OCI-LY3 (cell line): ENCODE results near the gene VPS26C.
"Not testable (repeated sequence)": the region's sequence is repeated elsewhere in the genome, so short reads cannot be mapped to it uniquely, and the experiment has no call there.

ENCODE experiments used
- H2AFZ ChIP-seq: fragments of 200-600, 300-600 bp; shearing (Covaris generic); 2 replicates; pipeline ENCODE4 v1.6.0; 2014; ENCODE audit warnings: antibody characterized with exemption, low read depth, low read length
- H3K27ac ChIP-seq: fragments of 200-600, 300-600 bp; sonication (generic); 2 replicates; pipeline ENCODE4 v1.5.1; 2014; ENCODE audit warnings: mild to moderate bottlenecking, low read length, moderate library complexity, mixed read lengths
- H3K27me3 ChIP-seq: fragments of 200-600, 300-600 bp; sonication (generic); 2 replicates; pipeline ENCODE4 v1.6.1; 2014; ENCODE audit warnings: low read depth, low read length, mixed read lengths
- H3K36me3 ChIP-seq: fragments of 200-600, 300-600 bp; sonication (generic); replicated peaks from 2 replicates; pipeline ENCODE3; 2014; ENCODE audit warnings: low read depth, low read length, mixed read lengths
- H3K4me1 ChIP-seq: fragments of 300-600, 200-600 bp; sonication (generic); 2 replicates; pipeline ENCODE4 v1.6.1; 2014; ENCODE audit warnings: low read length, mixed read lengths
- H3K4me2 ChIP-seq: fragments of 200-600, 300-600 bp; sonication (generic); 2 replicates; pipeline ENCODE4 v1.6.1; 2014; ENCODE audit warnings: low read length, mixed read lengths
- H3K4me3 ChIP-seq: fragments of 300-600, 200-600 bp; sonication (generic); 2 replicates; pipeline ENCODE4 v1.5.1; 2014; ENCODE audit warnings: antibody characterized with exemption, mild to moderate bottlenecking, low read length, moderate library complexity
- H3K79me2 ChIP-seq: fragments of 300-600, 200-600 bp; shearing (Covaris generic); 2 replicates; pipeline ENCODE4 v1.6.1; 2014; ENCODE audit warnings: mild to moderate bottlenecking, low read length, mixed read lengths
- H3K9ac ChIP-seq: fragments of 300-600, 200-600 bp; shearing (Covaris generic); 2 replicates; pipeline ENCODE4 v1.6.0; 2014; ENCODE audit warnings: mild to moderate bottlenecking, low read length, moderate library complexity
- H3K9me3 ChIP-seq: fragments of 200-600, 300-600 bp; shearing (Covaris generic); 2 replicates; pipeline ENCODE4 v1.6.1; 2014; ENCODE audit warnings: low read length, mixed read lengths; ENCODE audit not compliant: insufficient read depth
- H4K20me1 ChIP-seq: fragments of 200-600, 300-600 bp; sonication (generic); 2 replicates; pipeline ENCODE4 v1.6.1; 2016; ENCODE audit warnings: low read length, mixed read lengths; ENCODE audit not compliant: insufficient read depth
- CTCF ChIP-seq: fragments of 200-600, 300-600 bp; sonication (generic); IDR thresholded peaks from 2 replicates; pipeline ENCODE4 v1.5.1; 2014; ENCODE audit warnings: antibody characterized with exemption, low read length, low read depth
- EZH2phosphoT487 ChIP-seq: fragments of 200-600 bp; shearing (Covaris generic); IDR thresholded peaks from 2 replicates; pipeline ENCODE4 v1.6.1; 2018; ENCODE audit warnings: antibody characterized with exemption, mixed run types, low read depth

The VPS26C gene

GRCh38 chr21:37294679-37295078, 27.5 kb upstream of the VPS26C start:
- H3K36me3 ChIP-seq, result no peaks in the 10 kb centered on the region
- no peak for TF ChIP-seq EZH2phosphoT487
- TF ChIP-seq CTCF, result no peak
- H3K27me3 ChIP-seq, result 0 out of 2 replicates have a peak, but pooled peaks cover 3% of the 10 kb centered on the region
- no peak overlapping the region for H2AFZ ChIP-seq
- no peaks in the 10 kb centered on the region for H3K79me2 ChIP-seq
- H3K9me3 ChIP-seq, result no peaks in the 10 kb centered on the region
- H3K4me3 ChIP-seq, result no peak overlapping the region
- H3K9ac ChIP-seq, result no peak overlapping the region
- H3K4me1 ChIP-seq, result peaks cover 6% of the 10 kb centered on the region; the same call in 1 of the 2 replicates
- H3K27ac ChIP-seq, result no peak overlapping the region
- H3K4me2 ChIP-seq, result no peak overlapping the region
- H4K20me1 ChIP-seq, result no peaks in the 10 kb centered on the region

GRCh38 chr21:37292941-37293340, 25.8 kb upstream of the VPS26C start:
- H3K79me2 ChIP-seq, result no peaks in the 10 kb centered on the region
- no peak overlapping the region for H3K4me2 ChIP-seq
- H3K36me3 ChIP-seq, result no peaks in the 10 kb centered on the region
- peaks cover 6% of the 10 kb centered on the region; the same call in 1 of the 2 replicates for H3K4me1 ChIP-seq
- H3K27me3 ChIP-seq, result 0 out of 2 replicates have a peak, but pooled peaks cover 3% of the 10 kb centered on the region
- H2AFZ ChIP-seq, result no peak overlapping the region
- TF ChIP-seq CTCF (no peak), EZH2phosphoT487 (no peak)
- no peaks in the 10 kb centered on the region for H4K20me1 ChIP-seq
- no peak overlapping the region for H3K4me3 ChIP-seq
- no peak overlapping the region for H3K27ac ChIP-seq
- no peak overlapping the region for H3K9ac ChIP-seq
- H3K9me3 ChIP-seq, result no peaks in the 10 kb centered on the region

DNA sequence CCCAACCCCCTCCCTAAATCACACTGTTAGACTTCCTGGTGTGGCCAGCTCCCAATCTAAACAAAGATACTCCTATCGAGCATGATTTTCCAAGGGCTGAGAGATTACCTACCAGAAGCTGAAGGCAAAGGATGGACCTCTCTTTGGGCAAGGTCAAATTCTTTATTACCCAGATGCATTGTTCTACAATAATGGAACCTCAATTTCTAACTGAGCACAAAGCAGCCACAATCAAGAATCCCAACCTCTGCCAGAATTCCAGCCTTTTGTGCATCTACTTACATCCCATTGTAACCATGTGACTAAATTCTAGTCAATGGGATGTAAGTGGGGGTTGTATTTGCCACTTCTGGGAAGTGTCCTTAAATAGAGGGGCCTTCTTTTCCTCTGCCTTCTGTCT, 24.9 kb upstream of the VPS26C start:
- H3K4me2 ChIP-seq, result no peak overlapping the region
- H3K27me3 ChIP-seq, result 0 out of 2 replicates have a peak, but pooled peaks cover 3% of the 10 kb centered on the region
- no peaks in the 10 kb centered on the region for H3K79me2 ChIP-seq
- H2AFZ ChIP-seq, result no peak overlapping the region
- no peaks in the 10 kb centered on the region for H3K36me3 ChIP-seq
- H3K9me3 ChIP-seq, result no peaks in the 10 kb centered on the region
- peaks cover 6% of the 10 kb centered on the region; the same call in 1 of the 2 replicates for H3K4me1 ChIP-seq
- TF ChIP-seq CTCF, result no peak
- no peak overlapping the region for H3K27ac ChIP-seq
- H4K20me1 ChIP-seq, result no peaks in the 10 kb centered on the region
- H3K4me3 ChIP-seq, result no peak overlapping the region
- H3K9ac ChIP-seq, result no peak overlapping the region

GRCh38 chr21:37283191-37283710, 16.1 kb upstream of the VPS26C start:
- H4K20me1 ChIP-seq, H3K27ac ChIP-seq, H3K36me3 ChIP-seq, H3K9me3 ChIP-seq, H3K27me3 ChIP-seq, H2AFZ ChIP-seq, H3K4me3 ChIP-seq, H3K79me2 ChIP-seq, H3K9ac ChIP-seq, H3K4me2 ChIP-seq, H3K4me1 ChIP-seq: not testable (repeated sequence)

DNA sequence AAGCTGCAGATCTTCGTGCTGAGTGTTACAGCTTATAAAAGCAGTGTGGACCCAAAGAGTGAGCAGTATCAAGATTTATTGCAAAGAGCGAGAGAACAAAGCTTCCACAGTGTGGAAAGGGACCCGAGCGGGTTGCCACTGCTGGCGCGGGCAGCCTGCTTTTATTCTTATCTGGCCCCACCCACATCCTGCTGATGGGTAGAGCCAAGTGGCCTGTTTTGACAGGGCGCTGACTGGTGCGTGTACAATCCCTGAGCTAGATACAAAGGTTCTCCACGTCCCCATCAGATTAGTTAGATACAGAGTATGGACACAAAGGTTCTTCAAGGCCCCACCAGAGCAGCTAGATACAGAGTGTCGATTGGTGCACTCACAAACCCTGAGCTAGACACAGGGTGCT, 15.5 kb upstream of the VPS26C start:
- not testable (repeated sequence) for H3K36me3 ChIP-seq, H3K27me3 ChIP-seq, H3K4me1 ChIP-seq, H3K9ac ChIP-seq, H3K9me3 ChIP-seq, H3K27ac ChIP-seq, H3K79me2 ChIP-seq, H4K20me1 ChIP-seq, H2AFZ ChIP-seq
- Histone ChIP-seq H3K4me2 (peak overlapping the region; percentile 14; the same call in 1 of the 2 replicates), H3K4me3 (peak overlapping the region; percentile 58)
